GM11168 (cell line): Measurements from ENCODE around the gene MICAL1.

ENCODE experiments used
- in situ Hi-C: fragments of 300-500 bp; cut with MboI; formaldehyde crosslinking; loops from one replicate; pipeline ENCODE4 v1.12.0; 2022; ENCODE audit warnings: low sequenced_read_pairs; ENCODE audit not compliant: unreplicated experiment

Gene MICAL1

GRCh38 chr6:109442393-109442924, 13.1 kb downstream of the MICAL1 start:
- in situ Hi-C loops: no loop called here

DNA sequence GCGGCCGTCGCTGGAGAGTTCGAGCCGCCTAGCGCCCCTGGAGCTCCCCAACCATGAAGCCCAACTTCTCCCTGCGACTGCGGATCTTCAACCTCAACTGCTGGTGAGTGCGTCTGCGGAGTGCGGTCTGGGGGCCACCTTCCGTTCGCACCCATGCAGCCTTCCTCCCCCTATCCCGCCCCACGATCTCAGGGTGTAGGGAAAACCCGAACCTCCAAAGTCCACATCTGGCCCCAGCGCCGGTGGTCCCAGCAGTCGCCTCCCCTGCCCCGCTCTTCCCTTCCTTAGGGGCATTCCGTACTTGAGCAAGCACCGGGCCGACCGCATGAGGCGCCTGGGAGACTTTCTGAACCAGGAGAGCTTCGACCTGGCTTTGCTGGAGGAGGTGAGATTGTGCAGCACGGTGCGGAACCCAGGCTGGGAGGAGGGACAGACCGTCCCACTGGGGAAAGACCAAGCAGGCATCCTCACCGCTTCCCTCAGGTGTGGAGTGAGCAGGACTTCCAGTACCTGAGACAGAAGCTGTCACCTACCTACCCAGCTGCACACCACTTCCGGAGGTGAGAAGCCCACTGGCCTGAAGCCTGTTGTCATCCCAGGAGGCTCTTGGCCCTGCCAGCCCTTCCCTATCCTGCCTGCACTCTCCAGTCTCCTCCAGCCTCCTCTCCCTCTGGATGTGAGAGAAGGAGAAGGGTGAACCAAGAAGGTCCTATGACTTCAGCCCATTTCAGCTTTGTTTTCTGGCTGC, 14.3 kb downstream of the MICAL1 start:
- in situ Hi-C loops: no loop called here

DNA sequence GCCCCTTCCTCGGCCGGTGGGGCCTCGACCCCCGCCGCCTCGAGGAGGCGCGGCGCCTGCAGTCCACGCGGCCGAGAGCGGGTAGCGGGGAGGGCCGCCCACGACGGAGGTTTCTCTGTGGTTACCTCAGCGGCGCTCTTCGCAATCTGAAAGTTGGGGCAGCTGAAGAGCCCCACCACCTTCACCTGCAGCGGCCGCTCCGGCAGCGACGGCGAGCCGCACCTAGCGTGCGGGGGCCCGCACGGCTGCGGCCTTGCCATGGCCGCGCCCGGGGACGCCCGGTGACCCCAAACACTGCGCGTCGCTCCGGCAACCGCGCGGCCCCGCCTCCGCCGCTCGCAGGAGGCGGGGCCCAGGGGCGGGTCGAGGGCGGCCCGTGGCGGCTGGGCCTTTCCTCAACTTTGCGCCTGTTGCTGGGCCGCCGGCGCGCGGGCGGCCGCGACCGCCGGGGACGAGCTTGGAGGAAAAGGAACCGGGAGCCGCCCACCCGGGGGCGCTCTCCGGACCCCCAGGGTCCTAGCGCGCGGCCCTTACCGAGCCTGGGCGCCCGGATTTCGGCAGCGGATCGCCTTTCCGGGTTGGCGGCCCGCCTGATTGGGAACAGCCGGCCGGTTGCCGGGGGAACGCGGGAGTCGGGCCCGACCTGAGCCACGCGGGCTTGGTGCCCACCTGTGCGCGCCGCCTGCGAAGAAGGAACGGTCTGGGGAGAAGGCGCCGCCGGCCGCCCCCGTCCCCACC, 15.1 kb downstream of the MICAL1 start, which contains the start of the genes PPIL6 and SMPD2:
PPIL6 (minus strand) TSS at position 298 of the 738 bp plus-strand sequence; CDS start at position 260, 38 bp downstream.
SMPD2 (plus strand) TSS at position 394 of the 738 bp plus-strand sequence. CDS start 398 bp downstream, outside the sequence.
- in situ Hi-C loops: no loop called here

- in situ Hi-C loops: no loop called here
Observed at GRCh38 chr6:109436041-109436440, 19.5 kb downstream of the MICAL1 start.

- in situ Hi-C loops: no loop called here
Observed at GRCh38 chr6:109434456-109434855, 21.1 kb downstream of the MICAL1 start.

DNA sequence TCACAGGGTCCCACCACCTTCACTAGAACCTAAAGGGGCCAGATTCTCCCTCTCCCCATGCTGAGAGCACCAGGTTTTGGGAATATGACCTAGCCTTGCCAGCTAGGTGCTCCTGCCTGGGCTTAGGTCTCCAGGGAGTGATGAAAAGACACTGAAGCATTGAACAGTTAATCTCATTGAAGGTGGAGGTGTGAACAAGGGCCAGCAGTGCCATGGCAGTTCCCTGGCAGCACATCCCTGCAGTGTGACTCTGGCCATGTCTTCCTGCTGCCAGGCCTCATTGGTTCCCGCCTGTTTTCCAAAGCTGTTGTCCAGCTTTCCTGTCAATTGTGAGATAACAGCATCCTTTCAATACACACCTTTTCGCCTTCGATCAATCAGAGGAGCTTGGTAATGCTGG, 26.1 kb downstream of the MICAL1 start:
- in situ Hi-C loops: no loop called here

GRCh38 chr6:109428889-109429477, 26.6 kb downstream of the MICAL1 start:
- in situ Hi-C loops: no loop called here

DNA sequence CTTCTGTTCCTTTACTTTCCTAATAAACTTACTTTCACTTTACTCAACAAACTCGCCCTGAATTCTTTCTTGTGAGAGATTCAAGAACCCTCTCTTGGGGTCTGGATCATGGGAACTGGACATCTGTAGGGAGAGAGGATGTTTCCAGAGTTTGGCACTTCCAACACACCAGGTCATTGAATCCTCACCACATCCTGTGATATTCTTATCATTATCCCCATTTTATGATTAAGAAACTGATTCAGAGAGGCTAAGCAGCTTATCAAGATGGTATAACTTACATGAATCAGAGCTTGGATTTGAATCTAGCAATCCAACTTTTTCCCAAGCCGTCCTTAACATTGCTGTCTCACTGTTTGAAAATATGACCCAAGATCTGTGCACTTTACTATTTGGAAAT, 30.6 kb downstream of the MICAL1 start:
- in situ Hi-C loops: no loop called here

- in situ Hi-C loops: no loop called here
Observed at GRCh38 chr6:109421184-109421583, 34.4 kb downstream of the MICAL1 start.

DNA sequence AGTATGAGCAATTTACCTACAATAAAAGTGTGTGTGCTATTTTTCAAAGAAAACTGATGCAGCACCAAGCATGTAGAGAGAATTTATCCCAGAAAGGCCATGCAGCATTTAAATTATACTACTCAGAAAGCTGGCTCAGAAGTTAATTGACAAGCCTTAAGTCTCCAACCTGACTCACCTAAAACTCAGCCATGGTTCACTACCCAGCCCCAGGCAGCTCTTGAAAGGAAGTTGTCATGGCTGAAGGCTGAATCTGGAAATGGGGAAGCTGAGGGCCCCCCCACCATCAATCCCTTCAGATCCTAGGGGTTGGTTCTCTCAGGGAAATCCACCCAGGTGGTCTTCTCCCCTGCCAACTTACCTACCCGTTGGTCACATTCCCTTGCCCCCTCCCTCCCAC, 34.8 kb downstream of the MICAL1 start:
- in situ Hi-C loops: no loop called here

DNA sequence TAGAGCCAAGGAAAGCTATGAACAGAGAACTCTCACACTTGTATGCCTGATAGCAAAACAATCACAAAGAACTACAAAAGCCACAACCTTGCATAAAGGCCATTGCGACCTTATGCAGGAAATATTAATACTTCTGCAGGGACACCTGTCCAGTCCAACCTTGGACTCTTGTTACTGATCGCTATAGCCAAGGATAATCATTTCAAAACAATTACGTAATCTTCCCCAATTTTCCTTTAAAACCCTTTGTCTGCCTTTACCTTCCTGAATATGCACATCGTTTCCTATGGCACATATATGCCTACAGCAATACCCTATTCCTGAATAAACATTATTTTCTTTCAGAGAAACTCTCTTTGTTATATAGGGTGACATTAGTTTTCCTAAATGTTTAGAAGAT, 37.9 kb downstream of the MICAL1 start:
- in situ Hi-C loops: no loop called here

- in situ Hi-C loops: no loop called here
Observed at GRCh38 chr6:109411034-109411433, 44.5 kb downstream of the MICAL1 start.

GRCh38 chr6:109406196-109406595, 49.4 kb downstream of the MICAL1 start:
- in situ Hi-C loops: no loop called here

DNA sequence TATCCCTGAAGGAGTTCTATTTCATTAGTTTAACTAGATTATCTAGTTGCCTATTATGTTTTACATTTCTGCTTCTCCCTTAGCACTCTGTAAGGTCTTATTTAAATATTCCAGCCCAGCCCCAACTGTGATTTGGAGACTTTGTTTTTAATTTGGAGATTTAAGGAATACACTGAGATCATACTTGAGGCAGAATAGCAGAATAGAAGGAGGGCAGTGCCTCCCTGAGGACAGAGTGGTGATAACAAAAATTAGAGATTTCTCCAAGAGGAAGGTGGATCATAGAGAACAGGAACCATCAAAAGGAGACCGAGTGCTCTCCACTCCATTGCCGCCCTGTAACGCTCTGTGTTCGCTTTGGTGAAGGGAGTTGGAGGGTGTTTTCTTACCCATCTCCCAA, 58.6 kb downstream of the MICAL1 start:
- in situ Hi-C loops: no loop called here

- in situ Hi-C loops: no loop called here
Observed at GRCh38 chr6:109396046-109396718, 59.4 kb downstream of the MICAL1 start.
